Gastrocnemius medialis (tissue), 4 donors: Measurements from ENCODE around the gene MINAR2. TPM values are rescaled to one million over a fixed set of nuclear protein-coding genes. Genes with fewer than 3 reads are reported as not detected.

Source experiments
- ATAC-seq, 2 donors: fragments of 150-250 bp; one replicate each; pipeline ENCODE4 v1.9.1; 2016
- DNase-seq, 2 donors: peaks; one replicate each; pipeline ENCODE4 v3.0.0-alpha.2; 2019
- H3K27ac ChIP-seq, 4 donors: fragments of 200-600 bp; sonication (generic); 1 replicate in 1 of 4; 2 replicates in 3 of 4; pipeline ENCODE4 v1.5.1; 2016 to 2018; ENCODE audit warnings: mild to moderate bottlenecking in 2 of 4, moderate library complexity in 1 of 4
- H3K27me3 ChIP-seq, 3 donors: fragments of 200-600 bp; sonication (generic) in 2 of 3; 1 replicate in 1 of 3; 2 replicates in 2 of 3; pipeline versions ENCODE4 v1.5.1 to v1.6.0; 2016 to 2019; ENCODE audit warnings: mild to moderate bottlenecking in 1 of 3, moderate library complexity in 1 of 3
- H3K36me3 ChIP-seq, 2 donors: fragments of 200-600 bp; sonication (generic) in 1 of 2; one replicate each; pipeline ENCODE4 v1.5.1; 2017 to 2018
- H3K4me1 ChIP-seq, 2 donors: fragments of 200-600 bp; sonication (generic) in 1 of 2; one replicate each; pipeline ENCODE4 v1.5.1; 2016 to 2017; ENCODE audit warnings: mild to moderate bottlenecking in 2 of 2
- H3K4me3 ChIP-seq, 4 donors: fragments of 200-600 bp; sonication (generic) in 3 of 4; 1 replicate in 1 of 4; 2 replicates in 3 of 4; pipeline ENCODE4 v1.5.1; 2016 to 2019; ENCODE audit warnings: mild to moderate bottlenecking in 2 of 4
- H3K9me3 ChIP-seq, 3 donors: fragments of 200-600 bp; sonication (generic) in 2 of 3; 1 replicate in 1 of 3; 2 replicates in 2 of 3; pipeline ENCODE4 v1.5.1; 2016 to 2019
- POLR2A ChIP-seq, 2 donors: fragments of 450-650 bp; IDR thresholded peaks; one replicate each; pipeline ENCODE4 v1.6.1; 2017; ENCODE audit warnings: antibody characterized with exemption in 2 of 2, mild to moderate bottlenecking in 2 of 2, moderate library complexity in 2 of 2
- in situ Hi-C, 4 donors: fragments of 200-750 bp; cut with MboI; loops; one replicate each; pipeline versions ENCODE4 v1.15.0 to v1.8.0; 2017; ENCODE audit warnings: low sequenced_read_pairs in 4 of 4
- intact Hi-C: fragments of 100-400 bp; cut with DNase I; formaldehyde crosslinking; loops from one replicate; pipeline ENCODE4 v1.15.1; 2023; ENCODE audit warnings: low total_unique reads
- total RNA-seq, 4 donors: library from RNA; depleted of rRNA; stranded (reverse); fragments of >200 nt; gene quantifications; one replicate each; pipeline versions ENCODE4 v1.1.0 to v1.2.3, GENCODE V29; 2016
- TF ChIP-seq, protein P1 (sequence below), 5 experiments: fragments of 450-650 bp in 3 of 5; fragments of 200-600 bp in 2 of 5; sonication (generic) in 2 of 5; IDR thresholded peaks in 4 of 5; conservative IDR thresholded peaks in 1 of 5; 1 replicate in 4 of 5; 2 replicates in 1 of 5; pipeline ENCODE4 v1.5.1; 2016 to 2019; ENCODE audit warnings: antibody characterized with exemption in 5 of 5, mild to moderate bottlenecking in 3 of 5, moderate library complexity in 3 of 5

The MINAR2 gene
- total RNA-seq, 4 donors from 2014 or later = not detected

DNA sequence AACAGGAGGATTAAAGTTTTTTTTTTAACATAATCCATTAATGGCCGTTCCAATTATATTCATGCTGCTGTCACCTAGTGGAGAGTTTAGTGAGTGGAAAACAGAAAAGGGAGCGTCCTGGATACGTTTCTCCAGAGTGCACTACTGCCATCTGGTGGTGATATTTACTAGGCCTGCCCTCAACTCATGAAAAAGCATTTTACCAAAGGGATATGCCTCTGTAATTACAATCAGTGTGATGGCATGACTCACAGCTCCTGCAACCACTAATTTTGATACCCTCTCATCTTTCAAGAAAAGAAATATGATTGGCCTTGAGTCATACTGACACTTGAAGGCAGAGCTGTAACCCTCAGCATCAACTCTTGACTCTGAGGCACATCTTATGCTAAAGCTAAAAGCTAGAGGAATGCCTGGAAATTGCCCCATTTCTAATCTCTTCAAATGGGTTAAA lies 20.1 kb downstream of the MINAR2 start:
- Histone ChIP-seq H3K4me3 (no peak overlapping the region), H3K27ac (no peak overlapping the region), H3K27me3 (no peaks in the 10 kb centered on the region), H3K4me1 (no peaks in the 10 kb centered on the region), H3K36me3 (no peaks in the 10 kb centered on the region), H3K9me3 (no peaks in the 10 kb centered on the region)
- ATAC-seq (peak; percentile 93 to 95), DNase-seq (peak; percentile 28 to 41)
- intact Hi-C loops (loop anchor here (2.0 to 5.0 kb wide), 2 partner anchors 596 to 863 kb away; no protein-coding TSS in a partner anchor), in situ Hi-C loops (loop anchor here in 3 of 4 donors (10.0 to 25.0 kb wide), 5 partner anchors 356 to 1556 kb away; no protein-coding TSS in a partner anchor)
- TF ChIP-seq POLR2A (IDR thresholded peaks at IDR 0.05) = no peak
- TF ChIP-seq, protein P1, sequence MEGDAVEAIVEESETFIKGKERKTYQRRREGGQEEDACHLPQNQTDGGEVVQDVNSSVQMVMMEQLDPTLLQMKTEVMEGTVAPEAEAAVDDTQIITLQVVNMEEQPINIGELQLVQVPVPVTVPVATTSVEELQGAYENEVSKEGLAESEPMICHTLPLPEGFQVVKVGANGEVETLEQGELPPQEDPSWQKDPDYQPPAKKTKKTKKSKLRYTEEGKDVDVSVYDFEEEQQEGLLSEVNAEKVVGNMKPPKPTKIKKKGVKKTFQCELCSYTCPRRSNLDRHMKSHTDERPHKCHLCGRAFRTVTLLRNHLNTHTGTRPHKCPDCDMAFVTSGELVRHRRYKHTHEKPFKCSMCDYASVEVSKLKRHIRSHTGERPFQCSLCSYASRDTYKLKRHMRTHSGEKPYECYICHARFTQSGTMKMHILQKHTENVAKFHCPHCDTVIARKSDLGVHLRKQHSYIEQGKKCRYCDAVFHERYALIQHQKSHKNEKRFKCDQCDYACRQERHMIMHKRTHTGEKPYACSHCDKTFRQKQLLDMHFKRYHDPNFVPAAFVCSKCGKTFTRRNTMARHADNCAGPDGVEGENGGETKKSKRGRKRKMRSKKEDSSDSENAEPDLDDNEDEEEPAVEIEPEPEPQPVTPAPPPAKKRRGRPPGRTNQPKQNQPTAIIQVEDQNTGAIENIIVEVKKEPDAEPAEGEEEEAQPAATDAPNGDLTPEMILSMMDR (IDR thresholded peaks at IDR 0.05 in 4 of 5, conservative IDR thresholded peaks at IDR 0.05 in 1 of 5) = peak; percentile 73 to 95 (median 81)

GRCh38 chr5:129768735-129769134 lies 20.8 kb downstream of the MINAR2 start:
- H3K4me1 ChIP-seq = no peaks in the 10 kb centered on the region
- H3K27ac ChIP-seq = no peak overlapping the region
- TF ChIP-seq POLR2A (IDR thresholded peaks at IDR 0.05) = no peak
- TF ChIP-seq, protein P1 (IDR thresholded peaks at IDR 0.05 in 4 of 5, conservative IDR thresholded peaks at IDR 0.05 in 1 of 5) = no peak
- H3K36me3 ChIP-seq = no peaks in the 10 kb centered on the region
- DNase-seq = no peak
- in situ Hi-C loops (loop anchor here in 3 of 4 donors (10.0 to 25.0 kb wide), 5 partner anchors 356 to 1556 kb away; no protein-coding TSS in a partner anchor), intact Hi-C loops (loop anchor here (2.0 to 5.0 kb wide), 2 partner anchors 596 to 864 kb away; no protein-coding TSS in a partner anchor)
- H3K9me3 ChIP-seq = no peaks in the 10 kb centered on the region
- no peak for ATAC-seq
- no peak overlapping the region for H3K4me3 ChIP-seq
- H3K27me3 ChIP-seq = no peaks in the 10 kb centered on the region

GRCh38 chr5:129770024-129770820 lies 22.3 kb downstream of the MINAR2 start:
- TF ChIP-seq POLR2A (IDR thresholded peaks at IDR 0.05) = no peak
- TF ChIP-seq, protein P1 (IDR thresholded peaks at IDR 0.05 in 4 of 5, conservative IDR thresholded peaks at IDR 0.05 in 1 of 5) = no peak
- no peaks in the 10 kb centered on the region for H3K27me3 ChIP-seq
- H3K36me3 ChIP-seq = no peaks in the 10 kb centered on the region
- no peak overlapping the region for H3K27ac ChIP-seq
- ATAC-seq (no peak), DNase-seq (no peak)
- in situ Hi-C loops (loop anchor here (10.0 to 25.0 kb wide), 5 partner anchors 358 to 1558 kb away; no protein-coding TSS in a partner anchor), intact Hi-C loops (loop anchor here (2.0 kb wide), 1 partner anchor 1341 kb away; no protein-coding TSS in a partner anchor)
- no peak overlapping the region for H3K4me3 ChIP-seq
- no peaks in the 10 kb centered on the region for H3K4me1 ChIP-seq
- no peaks in the 10 kb centered on the region for H3K9me3 ChIP-seq

DNA sequence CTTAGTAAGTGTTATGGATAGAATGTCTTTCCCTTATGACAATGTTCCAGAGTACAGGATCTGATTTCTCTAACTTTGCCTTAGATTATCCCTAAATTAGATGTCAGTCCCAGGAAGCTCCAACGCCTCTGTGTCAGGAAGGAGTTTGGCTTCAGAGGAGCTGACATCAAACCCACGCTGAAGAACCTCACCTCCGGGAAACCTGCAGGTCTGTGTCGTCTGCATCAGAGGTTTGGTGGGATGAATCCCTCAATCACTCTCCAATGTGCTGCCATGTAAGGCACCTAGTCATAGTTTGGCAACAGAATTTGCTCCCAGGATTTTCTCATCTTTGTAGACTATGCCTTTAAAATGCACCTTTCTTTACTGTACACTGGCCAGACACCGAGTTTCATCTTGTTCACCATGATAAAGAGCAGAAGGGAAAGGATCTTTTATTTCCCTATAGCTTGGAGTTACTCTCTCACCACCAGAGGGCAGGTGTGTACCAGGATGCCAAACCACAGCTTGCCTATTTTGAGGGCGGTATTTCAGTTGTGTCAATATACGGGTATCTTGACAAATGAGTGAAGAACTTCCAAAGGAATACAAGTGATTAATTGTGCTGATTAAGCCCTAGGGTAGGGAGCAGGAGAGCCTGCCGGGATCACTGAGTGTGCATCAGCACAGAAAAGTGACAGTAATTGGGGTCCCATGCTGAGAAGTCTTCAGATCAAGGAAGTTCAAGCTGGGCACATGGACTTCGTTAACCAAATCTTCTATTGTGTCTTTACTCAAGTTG lies 23.4 kb downstream of the MINAR2 start:
- Histone ChIP-seq H3K27me3 (no peaks in the 10 kb centered on the region), H3K4me1 (no peaks in the 10 kb centered on the region), H3K36me3 (no peaks in the 10 kb centered on the region), H3K9me3 (no peaks in the 10 kb centered on the region), H3K27ac (no peak overlapping the region), H3K4me3 (no peak overlapping the region)
- DNase-seq (no peak), ATAC-seq (peak in 1 of 2 donors; percentile 61)
- in situ Hi-C loops = loop anchor here (10.0 to 25.0 kb wide), 5 partner anchors 359 to 1559 kb away; no protein-coding TSS in a partner anchor
- intact Hi-C loops = loop anchor here (1.0 to 2.0 kb wide), 2 partner anchors 81 to 1340 kb away; no protein-coding TSS in a partner anchor
- TF ChIP-seq POLR2A (IDR thresholded peaks at IDR 0.05) = no peak
- TF ChIP-seq, protein P1 (IDR thresholded peaks at IDR 0.05 in 4 of 5, conservative IDR thresholded peaks at IDR 0.05 in 1 of 5) = peak in 4 of 5 experiments; percentile 13 to 73 (median 54)
